HepG2 (cell line): ENCODE results near the gene RPRD2. TPM values are rescaled to one million over a fixed set of nuclear protein-coding genes. Genes with fewer than 3 reads are reported as not detected.

Experiments
- ATAC-seq: fragments of 200-7000 bp; cut with Tn5 transposase; 3 replicates; pipeline ENCODE4 v1.9.1; 2020; ENCODE audit warnings: mild to moderate bottlenecking, moderate library complexity
- BruUV-seq: library from RNA; stranded (reverse); fragments of 400-500 nt; replicated peaks from 2 replicates; lab custom pipeline; 2021; lab: Mats Ljungman, UMichigan
- CTCF ChIA-PET: fragments of 300-600 bp; formaldehyde crosslinking; extraction: SDS; loops from one replicate; lab custom pipeline; 2021; ENCODE audit warnings: low total read pairs, inconsistent platforms, low intra/inter-chr PET ratio; lab: Yijun Ruan, JAX
- POLR2A ChIA-PET: fragments of 350-600 bp; sonication (Branson Sonifier 250); formaldehyde crosslinking; loops from one replicate; lab custom pipeline; 2020; ENCODE audit warnings: antibody characterized with exemption, inconsistent platforms; lab: Yijun Ruan, JAX
- DNase-seq: peaks from one replicate; pipeline ENCODE4 v3.0.0-alpha.2; 2015; ENCODE audit warnings: low spot score
- FAIRE-seq: peaks from 3 replicates; lab custom pipeline; 2011; peaks lifted over from hg19 to GRCh38; lab: Jason Lieb, UNC
- H2AFZ ChIP-seq: one replicate; pipeline ENCODE4 v1.6.1; 2011; ENCODE audit warnings: low read length, inconsistent platforms
- H3K27ac ChIP-seq: fragments of 300-600 bp; 3 replicates; pipeline ENCODE4 v1.8.0; 2011; ENCODE audit warnings: mixed run types, mild to moderate bottlenecking, mixed read lengths, low read length, inconsistent platforms; ENCODE audit not compliant: insufficient read depth; ENCODE audit errors: extremely low read length
- H3K27me3 ChIP-seq, 2 experiments: fragments of 200-600 bp in 1 of 2; 2 replicates in 1 of 2; 3 replicates in 1 of 2; pipeline versions ENCODE4 v1.6.0 to v1.8.0; 2011; ENCODE audit warnings: low read length in 2 of 2, mild to moderate bottlenecking in 2 of 2, moderate library complexity in 2 of 2, inconsistent platforms in 1 of 2; ENCODE audit not compliant: insufficient read depth in 2 of 2, control insufficient read depth in 1 of 2
- H3K36me3 ChIP-seq, 2 experiments: fragments of 200-600 bp in 1 of 2; replicated peaks in 1 of 2; 2 replicates in 1 of 2; 3 replicates in 1 of 2; pipeline versions ENCODE4 v1.5.1 to v1.8.0; 2011; ENCODE audit warnings: low read length in 2 of 2, inconsistent platforms in 1 of 2; ENCODE audit not compliant: insufficient read depth in 2 of 2, control insufficient read depth in 1 of 2
- H3K4me1 ChIP-seq: 2 replicates; pipeline ENCODE4 v1.5.1; 2012; ENCODE audit warnings: low read length, inconsistent platforms; ENCODE audit not compliant: insufficient read depth
- H3K4me2 ChIP-seq: 2 replicates; pipeline ENCODE4 v1.6.0; 2011; ENCODE audit warnings: low read depth, low read length, inconsistent platforms
- H3K4me3 ChIP-seq, 3 experiments: fragments of 200-600 bp in 1 of 3; sonication (generic), shearing (Covaris generic) in 1 of 3; replicated peaks in 1 of 3; 2 replicates each; pipeline ENCODE4 v1.5.1; 2011 to 2016; ENCODE audit warnings: low read length in 3 of 3, inconsistent platforms in 2 of 3, low read depth in 2 of 3, mild to moderate bottlenecking in 2 of 3, control low read depth in 1 of 3, mixed read lengths in 1 of 3; ENCODE audit not compliant: insufficient read depth in 1 of 3
- H3K79me2 ChIP-seq: one replicate; pipeline ENCODE4 v1.6.1; 2011; ENCODE audit warnings: low read length, inconsistent platforms; ENCODE audit not compliant: insufficient read depth
- H3K9ac ChIP-seq: 2 replicates; pipeline ENCODE4 v1.6.0; 2011; ENCODE audit warnings: mild to moderate bottlenecking, low read depth, low read length, inconsistent platforms; ENCODE audit not compliant: insufficient read depth
- H3K9me3 ChIP-seq: 2 replicates; pipeline ENCODE4 v1.5.1; 2012; ENCODE audit warnings: mild to moderate bottlenecking, low read length
- H4K20me1 ChIP-seq: 2 replicates; pipeline ENCODE4 v1.6.0; 2011; ENCODE audit warnings: inconsistent platforms, mild to moderate bottlenecking, low read length, moderate library complexity; ENCODE audit not compliant: insufficient read depth
- ATF5 ChIP-seq: sonication (generic); formaldehyde crosslinking; IDR thresholded peaks from 2 replicates; pipeline ENCODE4 v1.4.0; 2020; ENCODE audit warnings: mild to moderate bottlenecking, low read depth, missing genetic modification reagents
- FOSL2 ChIP-seq: sonication (generic); formaldehyde crosslinking; IDR thresholded peaks from 2 replicates; pipeline ENCODE4 v1.4.0; 2020; ENCODE audit warnings: missing genetic modification reagents
- MAFF ChIP-seq: IDR thresholded peaks from 2 replicates; pipeline ENCODE4 v1.6.1; 2011; ENCODE audit warnings: low read depth, low read length, improper control_type of control experiment
- MAFK ChIP-seq, 2 experiments: IDR thresholded peaks in 1 of 2; conservative IDR thresholded peaks in 1 of 2; 2 replicates each; pipeline ENCODE4 v1.6.1; 2011; ENCODE audit warnings: improper control_type of control experiment in 2 of 2, low read length in 2 of 2
- MTA1 ChIP-seq: sonication (generic); formaldehyde crosslinking; IDR thresholded peaks from 2 replicates; pipeline ENCODE4 v1.4.0; 2020; ENCODE audit warnings: missing genetic modification reagents, mild to moderate bottlenecking, borderline replicate concordance
- SAP130 ChIP-seq: IDR thresholded peaks from 2 replicates; pipeline ENCODE4 v1.6.1; 2016; ENCODE audit warnings: low read depth
- SOX5 ChIP-seq: IDR thresholded peaks from 2 replicates; pipeline ENCODE4 v1.6.1; 2016; ENCODE audit warnings: borderline replicate concordance
- TBL1XR1 ChIP-seq: fragments of 150-350 bp; IDR thresholded peaks from 2 replicates; pipeline ENCODE4 v1.6.1; 2014; ENCODE audit warnings: borderline replicate concordance, low read length; ENCODE audit not compliant: partially characterized antibody
- ZNF12 ChIP-seq: sonication (generic); formaldehyde crosslinking; IDR thresholded peaks from 2 replicates; pipeline ENCODE4 v1.5.0; 2020; ENCODE audit warnings: missing genetic modification reagents
- ZNF275 ChIP-seq: sonication (generic); formaldehyde crosslinking; IDR thresholded peaks from 2 replicates; pipeline ENCODE4 v1.8.0; 2022; ENCODE audit warnings: missing genetic modification reagents, mild to moderate bottlenecking, inconsistent platforms, borderline replicate concordance
- ZUFSP ChIP-seq: sonication (generic); formaldehyde crosslinking; IDR thresholded peaks from 2 replicates; pipeline ENCODE4 v1.9.0; 2021; ENCODE audit warnings: missing genetic modification reagents, mild to moderate bottlenecking, borderline replicate concordance
- WGBS: methylation state at CpG from one replicate; pipeline ENCODE4 v1.1.6; 2017; ENCODE audit warnings: low lambda C conversion rate; 5-methylcytosine and 5-hydroxymethylcytosine counted together
- in situ Hi-C: cut with HindIII; loops from 2 replicates; pipeline ENCODE4 v1.10.0; 2017; ENCODE audit warnings: low pct_unique_long_range_greater_than_20kb; ENCODE audit not compliant: extremely low pct_ligation_motif_present
- intact Hi-C: fragments of 100-400 bp; cut with micrococcal nuclease; formaldehyde crosslinking; loops from one replicate; pipeline ENCODE4 v1.10.0; 2022; ENCODE audit not compliant: unreplicated experiment
- polyA plus RNA-seq, 8 experiments: library from polyadenylated mRNA; depleted of rRNA in 3 of 8; stranded (reverse) in 7 of 8; unstranded in 1 of 8; fragments of >200 nt; fragmentation: Illumina TruSeq in 4 of 8; extraction: Trizol in 4 of 8; gene quantifications; 2 replicates each; pipeline versions ENCODE4 v1.2.1 to v1.2.3, GENCODE V29; 2011 to 2016; ENCODE audit warnings: low read depth in 4 of 8, missing spikeins in 1 of 8, mixed read lengths in 1 of 8; ENCODE audit not compliant: insufficient read depth in 1 of 8
- total RNA-seq, 5 experiments: library from RNA; depleted of rRNA; stranded (reverse); fragments of >200 nt; fragmentation: Illumina TruSeq; extraction: Trizol; gene quantifications; 2 replicates each; pipeline ENCODE4 v1.2.3, GENCODE V29; 2016; ENCODE audit warnings: low read depth in 1 of 5

The RPRD2 gene
- total and polyA plus RNA-seq, 2 of the 13 experiments (the other 11 are each of a cell fraction or from before 2014, with no cell fraction given): 8.0 to 8.9 TPM

- peak; percentile 38; the same call in 1 of the 3 replicates for ATAC-seq
- Histone ChIP-seq H3K4me1 (peaks cover 51% of the 10 kb centered on the region), H3K27me3 (no peaks in the 10 kb centered on the region), H3K4me2 (no peak overlapping the region; the same call in 1 of the 2 replicates), H3K9me3 (no peaks in the 10 kb centered on the region), H3K9ac (no peak overlapping the region), H3K27ac (peak overlapping the region; percentile 18), H2AFZ (no peak overlapping the region), H3K4me3 (no peak overlapping the region), H4K20me1 (peaks cover 6% of the 10 kb centered on the region; the same call in 1 of the 2 replicates), H3K79me2 (peaks cover 94% of the 10 kb centered on the region), H3K36me3 (peaks cover 0 to 2% of the 10 kb centered on the region in 2 experiments; a peak in 2 of 5 replicates)
- in situ Hi-C loops: no loop called here
- DNase-seq: peak; percentile 27
- ChIA-PET POLR2A (interaction anchor here (0.8 to 1.9 kb wide), 3 partner anchors 12 to 25 kb away, joined by 3 to 12 read pairs (median 6); partner anchors contain the start of gene RPRD2), CTCF (no interaction called here)
- TF ChIP-seq ATF5 (CRISPR knock-in tag): no peak
- peak; percentile 52 for TF ChIP-seq FOSL2 (CRISPR knock-in tag)
- TF ChIP-seq TBL1XR1: no peak
- TF ChIP-seq MTA1 (CRISPR knock-in tag): no peak
- TF ChIP-seq MAFK (conservative IDR thresholded peaks at IDR 0.05 in 1 of 2, IDR thresholded peaks at IDR 0.05 in 1 of 2; ENCODE audit: low read length in 2 of 2): peak; percentile 66 to 71
- TF ChIP-seq ZNF275 (CRISPR knock-in tag): no peak
- 0 out of 2 replicates have a peak, but pooled peaks have one; percentile 6 for TF ChIP-seq SOX5 (CRISPR knock-in tag)
- TF ChIP-seq SAP130 (CRISPR knock-in tag): peak; percentile 33; the same call in 1 of the 2 replicates
- TF ChIP-seq ZNF12: no peak
- TF ChIP-seq MAFF: peak; percentile 66
- no peak for TF ChIP-seq ZUFSP (CRISPR knock-in tag)
- FAIRE-seq: peak; percentile 44
- WGBS: 11% methylated on average over 4 of the region's 4 CpGs
- intact Hi-C loops: no loop called here
- BruUV-seq: no TSS peak
These were observed 25.7 kb downstream of the RPRD2 start for GRCh38 chr1:150389650-150390049.
